ENCODE data around the gene BEX1. TPM values are rescaled to one million over a fixed set of nuclear protein-coding genes. Genes with fewer than 3 reads are reported as not detected.

Gene BEX1
- total and polyA plus RNA-seq, 9 of the 15 experiments (the other 6 are each of a cell fraction or from before 2014, with no cell fraction given), result not detected

- TF ChIP-seq SMAD1 (IDR thresholded peaks at IDR 0.05; ENCODE audit: low read depth, low read length, partially characterized antibody) (no peak), ZNF217 (CRISPR knock-in tag; IDR thresholded peaks at IDR 0.05) (no peak), PHF8 (IDR thresholded peaks at IDR 0.05; ENCODE audit: borderline replicate concordance, low read length) (no peak), GTF2F1 (IDR thresholded peaks at IDR 0.05; ENCODE audit: low read depth, low read length) (no peak), XRCC4 (IDR thresholded peaks at IDR 0.05; ENCODE audit: extremely low read depth, insufficient read depth, insufficient read length) (no peak), BRD9 (IDR thresholded peaks at IDR 0.05; ENCODE audit: low read depth, partially characterized antibody) (no peak), ZFP36 (IDR thresholded peaks at IDR 0.05; ENCODE audit: low read depth, low read length, partially characterized antibody) (no peak), SMAD3 (CRISPR knock-in tag; conservative IDR thresholded peaks at IDR 0.05) (no peak)
- TF ChIP-seq, protein P1, sequence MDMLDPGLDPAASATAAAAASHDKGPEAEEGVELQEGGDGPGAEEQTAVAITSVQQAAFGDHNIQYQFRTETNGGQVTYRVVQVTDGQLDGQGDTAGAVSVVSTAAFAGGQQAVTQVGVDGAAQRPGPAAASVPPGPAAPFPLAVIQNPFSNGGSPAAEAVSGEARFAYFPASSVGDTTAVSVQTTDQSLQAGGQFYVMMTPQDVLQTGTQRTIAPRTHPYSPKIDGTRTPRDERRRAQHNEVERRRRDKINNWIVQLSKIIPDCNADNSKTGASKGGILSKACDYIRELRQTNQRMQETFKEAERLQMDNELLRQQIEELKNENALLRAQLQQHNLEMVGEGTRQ (CRISPR knock-in tag; IDR thresholded peaks at IDR 0.05), result no peak
Measured at GRCh38 chrX:103056902-103057301, 7.1 kb downstream of the BEX1 start (continued).

DNA sequence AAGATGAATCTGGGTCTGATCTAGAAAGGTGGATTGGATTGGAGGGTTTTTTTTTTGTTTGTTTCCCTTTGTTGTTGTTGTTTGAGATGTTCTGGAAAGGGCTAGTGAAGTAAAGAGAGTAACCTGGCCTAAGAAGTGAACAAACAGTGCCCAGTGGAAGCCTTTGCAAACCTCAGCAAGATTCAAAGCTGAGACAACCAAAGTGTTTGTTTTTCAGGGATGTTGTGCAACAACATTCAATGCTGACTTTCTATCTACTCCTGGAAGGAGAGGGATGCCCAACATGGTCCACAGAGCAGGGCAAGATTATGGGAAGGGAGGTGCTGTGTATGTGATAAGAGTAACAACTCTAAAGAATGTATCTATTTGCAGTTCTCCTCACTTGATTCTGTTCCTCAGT lies 11.3 kb downstream of the BEX1 start:
- H3K9me3 ChIP-seq (replicated peaks; ENCODE audit: control insufficient read depth, insufficient read depth, low read depth, low read length), result no peaks in the 10 kb centered on the region
- no peak overlapping the region for H3K27ac ChIP-seq (ENCODE audit: extremely low read depth, low read depth, low read length)
- H3K4me1 ChIP-seq (replicated peaks in 1 of 2; ENCODE audit: control insufficient read depth in 2 of 2, insufficient read depth in 2 of 2, low read length in 2 of 2), result no peaks in the 10 kb centered on the region
- POLR2A ChIA-PET, result no interaction called here
- DNase-seq (ENCODE audit: extremely low read depth in 1 of 4, low spot score in 3 of 4) (no peak), FAIRE-seq (no peak), ATAC-seq (no peak)
- no peak overlapping the region for H3K9ac ChIP-seq (ENCODE audit: insufficient read depth in 1 of 2, low read depth in 2 of 2, low read length in 2 of 2)
- no peak overlapping the region for H2AFZ ChIP-seq (ENCODE audit: low read depth, low read length)
- BruUV-seq (replicated peaks), result no TSS peak
- H4K20me1 ChIP-seq (replicated peaks; ENCODE audit: control insufficient read depth, insufficient read depth, low read length), result no peaks in the 10 kb centered on the region
- intact Hi-C loops (cut with micrococcal nuclease) (no loop called here), in situ Hi-C loops (cut with MboI) (no loop called here)
- no peaks in the 10 kb centered on the region for H3K27me3 ChIP-seq (ENCODE audit: control insufficient read depth in 2 of 2, insufficient read depth in 2 of 2, low read length in 2 of 2)
- no peak overlapping the region for H3K4me2 ChIP-seq (ENCODE audit: insufficient read depth, low read length)
- no peaks in the 10 kb centered on the region for H3K9me1 ChIP-seq (ENCODE audit: control insufficient read depth, insufficient read depth, low read length)
- no peaks in the 10 kb centered on the region for H3K36me3 ChIP-seq (ENCODE audit: control insufficient read depth, insufficient read depth, low read length)
- H3K4me3 ChIP-seq, result no peak overlapping the region
- no peaks in the 10 kb centered on the region for H3K79me2 ChIP-seq (ENCODE audit: control insufficient read depth, insufficient read depth, low read length)
- CTCF ChIA-PET (ENCODE audit: low intra/inter-chr PET ratio), result no interaction called here
- TF ChIP-seq PREB (CRISPR knock-in tag; IDR thresholded peaks at IDR 0.05) (no peak), ZNF507 (tag; conservative IDR thresholded peaks at IDR 0.05) (no peak), GATAD2B (IDR thresholded peaks at IDR 0.05; ENCODE audit: borderline replicate concordance) (no peak), ETV6 (IDR thresholded peaks at IDR 0.05; ENCODE audit: borderline replicate concordance in 1 of 2, low read depth in 2 of 2, low read length in 1 of 2) (no peak), ETV6 (CRISPR knock-in tag; IDR thresholded peaks at IDR 0.05; ENCODE audit: borderline replicate concordance) (no peak), ZNF583 (CRISPR knock-in tag; IDR thresholded peaks at IDR 0.05) (no peak), PTBP1 (IDR thresholded peaks at IDR 0.05; ENCODE audit: low read depth, low read length) (no peak), MTF1 (CRISPR knock-in tag; IDR thresholded peaks at IDR 0.05; ENCODE audit: borderline replicate concordance) (no peak), KLF6 (CRISPR knock-in tag; IDR thresholded peaks at IDR 0.05; ENCODE audit: borderline replicate concordance) (no peak), EP300 (IDR thresholded peaks at IDR 0.05; ENCODE audit: low read length) (no peak), RFX5 (IDR thresholded peaks at IDR 0.05; ENCODE audit: low read depth, low read length) (no peak)
- TF ChIP-seq, protein P2, sequence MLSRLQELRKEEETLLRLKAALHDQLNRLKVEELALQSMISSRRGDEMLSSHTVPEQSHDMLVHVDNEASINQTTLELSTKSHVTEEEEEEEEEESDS (CRISPR knock-in tag; IDR thresholded peaks at IDR 0.05), result no peak
- TF ChIP-seq, protein P3, sequence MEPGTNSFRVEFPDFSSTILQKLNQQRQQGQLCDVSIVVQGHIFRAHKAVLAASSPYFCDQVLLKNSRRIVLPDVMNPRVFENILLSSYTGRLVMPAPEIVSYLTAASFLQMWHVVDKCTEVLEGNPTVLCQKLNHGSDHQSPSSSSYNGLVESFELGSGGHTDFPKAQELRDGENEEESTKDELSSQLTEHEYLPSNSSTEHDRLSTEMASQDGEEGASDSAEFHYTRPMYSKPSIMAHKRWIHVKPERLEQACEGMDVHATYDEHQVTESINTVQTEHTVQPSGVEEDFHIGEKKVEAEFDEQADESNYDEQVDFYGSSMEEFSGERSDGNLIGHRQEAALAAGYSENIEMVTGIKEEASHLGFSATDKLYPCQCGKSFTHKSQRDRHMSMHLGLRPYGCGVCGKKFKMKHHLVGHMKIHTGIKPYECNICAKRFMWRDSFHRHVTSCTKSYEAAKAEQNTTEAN (CRISPR knock-in tag; IDR thresholded peaks at IDR 0.05), result no peak
